Type B pancreatic cell (in vitro differentiated cells): Measurements from ENCODE around the gene GADD45GIP1. TPM values are rescaled to one million over a fixed set of nuclear protein-coding genes. Genes with fewer than 3 reads are reported as not detected.
A peak's percentile ranks its signal among the peaks of the same experiment; 100 is the strongest.

Source experiments
- DNase-seq: peaks from one replicate; pipeline ENCODE4 v3.0.0; 2021; ENCODE audit warnings: mixed read lengths; ENCODE audit not compliant: unreplicated experiment; ENCODE audit errors: extremely low spot score
- H3K27ac Mint-ChIP-seq: 2 replicates; pipeline ENCODE4 v1.8.0; 2021; ENCODE audit warnings: mild to moderate bottlenecking, mixed read lengths
- H3K27me3 Mint-ChIP-seq: 2 replicates; pipeline ENCODE4 v1.8.0; 2021; ENCODE audit warnings: mixed read lengths
- H3K36me3 Mint-ChIP-seq: 2 replicates; pipeline ENCODE4 v1.8.0; 2021; ENCODE audit warnings: mixed read lengths
- H3K4me1 Mint-ChIP-seq: one replicate; pipeline ENCODE4 v1.8.0; 2021; ENCODE audit warnings: mixed read lengths; ENCODE audit not compliant: unreplicated experiment
- H3K4me3 Mint-ChIP-seq: 2 replicates; pipeline ENCODE4 v1.8.0; 2021; ENCODE audit warnings: mild to moderate bottlenecking, mixed read lengths
- H3K9me3 Mint-ChIP-seq: 2 replicates; pipeline ENCODE4 v1.8.0; 2021; ENCODE audit warnings: mixed read lengths
- total RNA-seq: library from RNA; stranded (reverse); gene quantifications from 2 replicates; pipeline ENCODE4 v1.2.1, GENCODE V29; 2021; ENCODE audit warnings: low replicate concordance
- TF ChIP-seq, protein P1 (sequence below): fragments of 200-600 bp; sonication (generic); conservative IDR thresholded peaks from 2 replicates; pipeline ENCODE4 v1.5.0; 2021; ENCODE audit warnings: antibody characterized with exemption, mild to moderate bottlenecking

GADD45GIP1 gene
- total RNA-seq, 1 donor from 2014 or later, result 23.1 TPM

DNA sequence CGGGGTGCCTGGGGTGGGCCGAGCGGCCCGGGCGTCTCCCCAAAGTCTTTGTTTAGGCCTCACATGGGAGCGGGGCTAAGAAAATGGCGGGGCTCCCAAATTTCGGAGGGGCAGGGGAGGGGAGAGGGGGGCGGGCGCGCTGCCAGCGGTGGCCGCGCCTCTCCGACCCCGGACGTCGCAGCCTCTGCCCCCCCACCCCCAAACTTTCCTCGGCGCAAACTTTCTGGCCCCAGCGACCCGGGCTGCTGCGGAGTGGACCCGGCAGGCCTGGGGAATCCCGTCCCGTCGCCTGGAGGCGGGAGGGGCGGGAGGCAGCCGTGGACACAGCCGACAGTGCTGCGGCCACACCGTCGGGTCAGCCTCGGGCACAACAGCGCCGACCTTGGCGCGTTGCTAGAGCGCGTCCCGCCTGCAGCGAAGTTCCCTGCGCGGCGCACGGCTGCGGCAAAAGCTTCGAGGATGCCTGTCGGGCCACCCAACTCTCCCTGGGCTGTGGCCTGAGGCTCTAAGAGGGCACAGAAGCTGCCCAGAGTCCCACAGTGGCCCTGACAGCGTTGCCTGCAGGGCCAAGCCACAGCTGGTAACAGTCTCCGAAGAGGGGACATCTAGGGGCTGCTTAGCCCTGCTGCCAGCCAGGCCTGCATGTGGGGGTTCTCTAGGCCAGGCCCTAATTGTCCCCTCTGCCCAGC, 39.5 kb upstream of the GADD45GIP1 start:
- DNase-seq, result no peak
- H3K4me1 Mint-ChIP-seq, result peaks cover 9% of the 10 kb centered on the region
- TF ChIP-seq, protein P1, sequence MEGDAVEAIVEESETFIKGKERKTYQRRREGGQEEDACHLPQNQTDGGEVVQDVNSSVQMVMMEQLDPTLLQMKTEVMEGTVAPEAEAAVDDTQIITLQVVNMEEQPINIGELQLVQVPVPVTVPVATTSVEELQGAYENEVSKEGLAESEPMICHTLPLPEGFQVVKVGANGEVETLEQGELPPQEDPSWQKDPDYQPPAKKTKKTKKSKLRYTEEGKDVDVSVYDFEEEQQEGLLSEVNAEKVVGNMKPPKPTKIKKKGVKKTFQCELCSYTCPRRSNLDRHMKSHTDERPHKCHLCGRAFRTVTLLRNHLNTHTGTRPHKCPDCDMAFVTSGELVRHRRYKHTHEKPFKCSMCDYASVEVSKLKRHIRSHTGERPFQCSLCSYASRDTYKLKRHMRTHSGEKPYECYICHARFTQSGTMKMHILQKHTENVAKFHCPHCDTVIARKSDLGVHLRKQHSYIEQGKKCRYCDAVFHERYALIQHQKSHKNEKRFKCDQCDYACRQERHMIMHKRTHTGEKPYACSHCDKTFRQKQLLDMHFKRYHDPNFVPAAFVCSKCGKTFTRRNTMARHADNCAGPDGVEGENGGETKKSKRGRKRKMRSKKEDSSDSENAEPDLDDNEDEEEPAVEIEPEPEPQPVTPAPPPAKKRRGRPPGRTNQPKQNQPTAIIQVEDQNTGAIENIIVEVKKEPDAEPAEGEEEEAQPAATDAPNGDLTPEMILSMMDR, result no peak
- H3K27ac Mint-ChIP-seq, result no peak overlapping the region
- H3K9me3 Mint-ChIP-seq, result no peaks in the 10 kb centered on the region
- H3K4me3 Mint-ChIP-seq, result peak overlapping the region; percentile 72
- peaks cover 86% of the 10 kb centered on the region for H3K27me3 Mint-ChIP-seq
- H3K36me3 Mint-ChIP-seq, result no peaks in the 10 kb centered on the region

DNA sequence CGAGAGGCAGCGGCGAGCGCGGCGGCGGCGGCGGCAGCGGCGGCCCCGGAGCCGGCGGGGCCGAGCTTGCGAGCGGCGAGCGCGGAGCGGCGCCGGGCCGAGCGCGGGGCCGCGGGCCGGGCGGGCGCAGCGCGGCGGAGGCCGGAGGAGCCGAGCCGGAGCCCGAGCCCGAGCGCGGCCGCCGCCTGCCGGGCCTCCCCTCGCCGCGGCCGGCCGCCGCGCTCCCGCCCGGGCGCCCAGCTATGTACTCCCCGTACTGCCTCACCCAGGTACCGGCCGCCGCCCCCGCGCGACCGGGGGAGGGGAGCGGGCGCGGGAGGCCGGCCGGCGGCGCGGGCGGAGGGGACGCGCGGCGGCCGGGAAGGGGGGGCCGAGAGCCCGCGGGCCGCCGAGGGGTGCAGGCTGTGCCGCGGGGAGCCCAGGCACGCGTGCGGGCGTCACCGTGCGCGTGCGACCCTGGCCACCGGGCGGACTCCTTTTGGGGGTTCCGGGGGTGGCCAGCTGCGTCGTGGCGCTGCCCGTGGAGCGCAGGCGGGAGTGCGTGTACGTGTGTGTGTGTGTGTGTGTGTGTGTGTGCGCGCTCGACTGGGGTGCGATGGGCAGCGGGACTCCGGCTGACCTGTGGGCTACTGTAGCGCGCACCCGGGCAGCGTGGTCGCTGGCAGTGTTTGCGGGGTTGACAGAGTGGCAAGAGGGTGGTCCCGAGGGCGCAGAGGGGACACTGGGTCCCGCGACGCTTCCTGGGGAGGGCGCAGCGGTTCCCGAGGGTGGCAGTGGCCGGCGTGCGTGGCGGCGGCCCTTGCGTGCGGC, 38.8 kb upstream of the GADD45GIP1 start:
- no peak for DNase-seq
- Mint-ChIP-seq H3K27ac (no peak overlapping the region), H3K4me3 (peak overlapping the region; percentile 86), H3K9me3 (no peaks in the 10 kb centered on the region), H3K36me3 (no peaks in the 10 kb centered on the region), H3K4me1 (peaks cover 11% of the 10 kb centered on the region), H3K27me3 (peaks cover 86% of the 10 kb centered on the region)
- TF ChIP-seq, protein P1, result no peak

DNA sequence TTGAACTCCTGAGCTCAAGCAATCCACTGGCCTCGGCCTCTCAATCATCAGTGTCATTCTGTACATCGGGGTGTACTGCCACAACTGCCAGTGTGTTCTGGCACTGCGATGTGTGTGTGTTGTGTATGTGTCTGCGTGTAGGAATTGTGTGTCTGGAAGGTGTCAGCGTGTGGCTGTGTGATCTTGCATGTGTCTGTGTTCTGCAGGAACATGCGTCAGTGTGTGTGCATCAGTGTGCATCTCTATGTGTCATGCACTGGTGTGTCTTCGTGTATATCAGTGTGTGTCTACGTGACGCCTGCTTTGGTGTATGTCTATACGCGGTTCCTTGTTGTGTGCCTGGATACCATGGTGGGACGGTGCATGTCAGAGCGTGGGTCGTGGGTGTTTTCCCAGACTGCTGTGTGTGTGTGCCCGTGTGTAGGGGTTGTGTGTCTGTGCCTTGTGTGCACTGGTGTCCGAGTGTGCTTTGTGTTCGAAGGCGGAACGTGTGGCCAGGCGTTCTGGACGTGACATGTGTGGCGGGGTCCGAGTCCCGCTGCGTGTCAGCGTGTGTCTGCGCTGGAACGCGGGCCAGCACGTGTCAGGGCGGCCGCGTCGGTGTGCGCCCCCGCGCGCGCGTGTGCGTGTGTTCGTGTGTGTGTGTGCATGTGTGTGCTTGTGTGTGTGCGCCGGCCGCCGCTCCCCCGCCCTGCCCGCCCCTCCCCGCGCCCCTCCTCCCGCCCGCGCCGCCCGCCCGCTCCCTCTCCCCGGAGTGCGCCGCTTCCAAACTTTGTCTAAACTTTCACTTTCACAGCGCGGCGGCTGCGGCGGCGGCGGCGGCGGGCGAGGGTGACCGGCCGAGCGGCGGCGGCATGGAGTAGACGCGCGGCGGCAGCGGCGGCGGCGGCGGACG, 37.9 kb upstream of the GADD45GIP1 start, which contains the start of gene NFIX:
Gene NFIX, plus strand, starts transcription at position 775 of the 895 bp plus-strand sequence. CDS start 363 bp downstream, outside the sequence.
- TF ChIP-seq, protein P1, result no peak

DNA sequence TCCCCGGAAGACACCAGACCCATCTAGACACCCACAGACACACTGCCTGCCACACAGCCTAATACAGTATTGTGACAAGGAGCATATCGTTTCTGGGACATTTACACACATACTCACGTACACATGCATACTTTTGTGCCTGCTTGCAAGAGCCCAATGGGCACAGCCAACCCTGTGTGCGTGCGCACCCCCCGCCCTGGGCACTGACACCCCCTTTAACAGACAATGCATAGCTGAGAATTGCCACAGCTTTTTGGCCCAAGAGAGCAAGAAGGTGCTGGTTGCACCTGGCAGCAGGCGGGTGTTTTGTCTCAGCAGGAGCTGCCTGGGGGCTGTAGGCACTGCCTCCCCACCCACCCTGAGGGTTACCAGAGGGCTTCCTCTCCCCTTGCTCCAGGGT, 36.5 kb upstream of the GADD45GIP1 start:
- peak overlapping the region; percentile 60 for H3K4me3 Mint-ChIP-seq
- peaks cover 68% of the 10 kb centered on the region for H3K27me3 Mint-ChIP-seq
- no peaks in the 10 kb centered on the region for H3K36me3 Mint-ChIP-seq
- peaks cover 14% of the 10 kb centered on the region for H3K4me1 Mint-ChIP-seq
- DNase-seq, result no peak
- TF ChIP-seq, protein P1, result no peak
- peak overlapping the region; percentile 24 for H3K27ac Mint-ChIP-seq
- no peaks in the 10 kb centered on the region for H3K9me3 Mint-ChIP-seq

More for the DNA sequence above, 37.9 kb upstream of the GADD45GIP1 start, which contains the start of gene NFIX:
- no peaks in the 10 kb centered on the region for H3K36me3 Mint-ChIP-seq
- H3K4me3 Mint-ChIP-seq, result peak within 1 kb of the TSS; percentile 93
- H3K27ac Mint-ChIP-seq, result peak within 1 kb of the TSS; percentile 44
- H3K27me3 Mint-ChIP-seq, result peaks cover 81% of the 10 kb centered on the region
- peaks cover 14% of the 10 kb centered on the region for H3K4me1 Mint-ChIP-seq
- no peak for DNase-seq
- no peaks in the 10 kb centered on the region for H3K9me3 Mint-ChIP-seq

DNA sequence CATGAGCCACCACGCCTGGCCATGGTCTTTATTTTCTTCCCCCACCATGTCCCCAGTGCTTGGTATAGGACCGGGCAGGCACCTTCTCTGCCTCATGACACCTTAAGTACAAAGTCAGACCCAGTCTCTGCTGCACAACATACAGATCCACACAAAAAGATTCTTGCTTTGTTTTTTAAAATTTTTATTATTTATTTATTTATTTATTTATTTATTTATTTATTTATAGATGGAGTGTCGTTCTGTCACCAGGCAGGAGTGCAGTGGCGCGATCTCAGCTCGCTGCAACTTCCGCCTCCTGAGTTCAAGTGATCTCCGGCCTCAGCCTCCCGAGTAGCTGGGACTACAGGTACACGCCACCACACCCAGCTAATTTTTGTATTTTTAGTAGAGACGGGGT, 35.7 kb upstream of the GADD45GIP1 start:
- TF ChIP-seq, protein P1, result no peak
- peaks cover 61% of the 10 kb centered on the region for H3K27me3 Mint-ChIP-seq
- H3K36me3 Mint-ChIP-seq, result no peaks in the 10 kb centered on the region
- no peak overlapping the region for H3K4me3 Mint-ChIP-seq
- no peaks in the 10 kb centered on the region for H3K9me3 Mint-ChIP-seq
- peaks cover 10% of the 10 kb centered on the region for H3K4me1 Mint-ChIP-seq
- H3K27ac Mint-ChIP-seq, result no peak overlapping the region
- DNase-seq, result no peak
